Endodermal cell (in vitro differentiated cells): ENCODE data around the gene LHFPL3. TPM values are rescaled to one million over a fixed set of nuclear protein-coding genes. Genes with fewer than 3 reads are reported as not detected.

Experiments
- DNase-seq: peaks from one replicate; pipeline ENCODE4 v3.0.0-alpha.2; 2017
- H3K27ac ChIP-seq: 2 replicates; pipeline ENCODE4 v1.5.1; 2013; ENCODE audit warnings: mild to moderate bottlenecking, low read depth, low read length, moderate library complexity
- H3K27me3 ChIP-seq: 2 replicates; pipeline ENCODE4 v1.6.1; 2013; ENCODE audit warnings: mild to moderate bottlenecking, low read length, moderate library complexity; ENCODE audit not compliant: insufficient read depth, control insufficient read depth, poor library complexity, severe bottlenecking
- H3K36me3 ChIP-seq: 2 replicates; pipeline ENCODE4 v1.7.0; 2013; ENCODE audit warnings: mild to moderate bottlenecking, low read length, moderate library complexity; ENCODE audit not compliant: control insufficient read depth, insufficient read depth
- H3K4me1 ChIP-seq: one replicate; pipeline ENCODE4 v1.7.0; 2013; ENCODE audit warnings: low read length; ENCODE audit not compliant: control insufficient read depth, insufficient read depth
- H3K4me3 ChIP-seq: 2 replicates; pipeline ENCODE4 v1.5.1; 2013; ENCODE audit warnings: mild to moderate bottlenecking, low read length, moderate library complexity
- H3K9ac ChIP-seq: 2 replicates; pipeline ENCODE4 v1.6.1; 2013; ENCODE audit warnings: mild to moderate bottlenecking, low read length, moderate library complexity; ENCODE audit not compliant: poor library complexity, severe bottlenecking; ENCODE audit errors: extremely low read depth
- H3K9me3 ChIP-seq: 2 replicates; pipeline ENCODE4 v1.6.1; 2013; ENCODE audit warnings: mild to moderate bottlenecking, low read length, moderate library complexity; ENCODE audit not compliant: control insufficient read depth
- H3K27ac Mint-ChIP-seq: 2 replicates; pipeline ENCODE4 v1.8.0; 2020; ENCODE audit warnings: mixed read lengths
- H3K27me3 Mint-ChIP-seq: 2 replicates; pipeline ENCODE4 v1.8.0; 2021; ENCODE audit warnings: mild to moderate bottlenecking, mixed read lengths; ENCODE audit not compliant: insufficient read depth
- H3K36me3 Mint-ChIP-seq: 2 replicates; pipeline ENCODE4 v1.8.0; 2020; ENCODE audit warnings: low read depth, mixed read lengths
- H3K4me1 Mint-ChIP-seq: 2 replicates; pipeline ENCODE4 v1.8.0; 2020; ENCODE audit warnings: mixed read lengths
- H3K4me3 Mint-ChIP-seq: 2 replicates; pipeline ENCODE4 v1.8.0; 2020; ENCODE audit warnings: mild to moderate bottlenecking, moderate library complexity, mixed read lengths
- H3K9me3 Mint-ChIP-seq: 2 replicates; pipeline ENCODE4 v1.8.0; 2020; ENCODE audit warnings: mild to moderate bottlenecking, mixed read lengths
- WGBS, 2 experiments: methylation state at CpG; one replicate each; pipeline versions ENCODE4 v1.1.5 to v1.1.7; 2013; ENCODE audit warnings: missing lambda C conversion rate in 2 of 2, mixed read lengths in 1 of 2; ENCODE audit not compliant: insufficient coverage in 1 of 2, insufficient read length in 1 of 2; 5-methylcytosine and 5-hydroxymethylcytosine counted together
- total RNA-seq, 2 donors: library from RNA; stranded (reverse); fragmentation: NEBNext Ultra II Directional in 1 of 2; extraction: Animal tissue kit (Norgen Biotek cat#: 25700) in 1 of 2; gene quantifications; 2 replicates in 1 of 2; 3 replicates in 1 of 2; pipeline ENCODE4 v1.2.1, GENCODE V29; 2021
- TF ChIP-seq, protein P1 (sequence below): fragments of 200-600 bp; sonication (generic); conservative IDR thresholded peaks from 2 replicates; pipeline ENCODE4 v1.5.0; 2021; ENCODE audit warnings: antibody characterized with exemption, mild to moderate bottlenecking

LHFPL3 gene
- total RNA-seq, 2 donors from 2014 or later: not detected

- Histone ChIP-seq H3K27ac (no peak overlapping the region), H3K4me3 (no peak overlapping the region), H3K4me1 (no peaks in the 10 kb centered on the region), H3K36me3 (no peaks in the 10 kb centered on the region), H3K9me3 (no peaks in the 10 kb centered on the region), H3K9ac (no peak overlapping the region), H3K27me3 (peaks cover 6% of the 10 kb centered on the region)
- TF ChIP-seq, protein P1, sequence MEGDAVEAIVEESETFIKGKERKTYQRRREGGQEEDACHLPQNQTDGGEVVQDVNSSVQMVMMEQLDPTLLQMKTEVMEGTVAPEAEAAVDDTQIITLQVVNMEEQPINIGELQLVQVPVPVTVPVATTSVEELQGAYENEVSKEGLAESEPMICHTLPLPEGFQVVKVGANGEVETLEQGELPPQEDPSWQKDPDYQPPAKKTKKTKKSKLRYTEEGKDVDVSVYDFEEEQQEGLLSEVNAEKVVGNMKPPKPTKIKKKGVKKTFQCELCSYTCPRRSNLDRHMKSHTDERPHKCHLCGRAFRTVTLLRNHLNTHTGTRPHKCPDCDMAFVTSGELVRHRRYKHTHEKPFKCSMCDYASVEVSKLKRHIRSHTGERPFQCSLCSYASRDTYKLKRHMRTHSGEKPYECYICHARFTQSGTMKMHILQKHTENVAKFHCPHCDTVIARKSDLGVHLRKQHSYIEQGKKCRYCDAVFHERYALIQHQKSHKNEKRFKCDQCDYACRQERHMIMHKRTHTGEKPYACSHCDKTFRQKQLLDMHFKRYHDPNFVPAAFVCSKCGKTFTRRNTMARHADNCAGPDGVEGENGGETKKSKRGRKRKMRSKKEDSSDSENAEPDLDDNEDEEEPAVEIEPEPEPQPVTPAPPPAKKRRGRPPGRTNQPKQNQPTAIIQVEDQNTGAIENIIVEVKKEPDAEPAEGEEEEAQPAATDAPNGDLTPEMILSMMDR: no peak
- Mint-ChIP-seq H3K27ac (no peak overlapping the region), H3K36me3 (no peaks in the 10 kb centered on the region), H3K9me3 (peaks cover 3% of the 10 kb centered on the region), H3K4me1 (no peaks in the 10 kb centered on the region), H3K4me3 (no peak overlapping the region), H3K27me3 (no peaks in the 10 kb centered on the region)
- WGBS, 2 experiments: 84% methylated on average over 3 of the region's 3 CpGs; no CpG with 5 or more reads in 1 of the 2 experiments
- DNase-seq: no peak
Measured at GRCh38 chr7:104497379-104497967, 169.1 kb downstream of the LHFPL3 start.

DNA sequence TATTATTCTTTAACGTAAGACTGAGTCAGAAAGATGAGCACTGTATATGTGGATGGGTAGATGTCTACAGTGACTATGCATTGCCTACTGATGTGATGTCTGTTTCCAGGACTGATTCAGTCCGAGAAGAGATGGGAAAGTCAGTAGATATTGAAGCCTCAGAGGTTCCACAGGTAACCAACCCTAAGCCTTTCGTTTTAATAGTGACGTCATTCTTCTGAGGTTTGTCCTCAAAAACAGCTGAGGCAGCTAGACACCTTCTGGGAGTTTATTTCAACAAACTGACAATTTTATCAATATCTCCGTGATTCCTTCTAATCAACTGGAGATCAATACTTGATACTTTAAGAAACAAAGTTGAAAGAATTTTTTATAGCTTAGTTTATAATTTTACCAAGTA lies 171.6 kb downstream of the LHFPL3 start:
- Mint-ChIP-seq H3K27me3 (no peaks in the 10 kb centered on the region), H3K4me1 (no peaks in the 10 kb centered on the region), H3K4me3 (no peak overlapping the region), H3K9me3 (peaks cover 3% of the 10 kb centered on the region), H3K36me3 (no peaks in the 10 kb centered on the region), H3K27ac (no peak overlapping the region)
- H3K9me3 ChIP-seq: no peaks in the 10 kb centered on the region
- TF ChIP-seq, protein P1: no peak
- no peak overlapping the region for H3K27ac ChIP-seq
- WGBS, 2 experiments: 86 to 96% methylated on average over 4 to 5 of the region's 5 CpGs
- no peaks in the 10 kb centered on the region for H3K36me3 ChIP-seq
- H3K9ac ChIP-seq: no peak overlapping the region
- no peaks in the 10 kb centered on the region for H3K4me1 ChIP-seq
- H3K4me3 ChIP-seq: no peak overlapping the region
- DNase-seq: no peak
- H3K27me3 ChIP-seq: no peaks in the 10 kb centered on the region

- H3K9ac ChIP-seq: no peak overlapping the region
- no peaks in the 10 kb centered on the region for H3K36me3 ChIP-seq
- H3K9me3 ChIP-seq: no peaks in the 10 kb centered on the region
- no peak for DNase-seq
- Mint-ChIP-seq H3K27me3 (no peaks in the 10 kb centered on the region), H3K9me3 (peaks cover 3% of the 10 kb centered on the region), H3K36me3 (no peaks in the 10 kb centered on the region), H3K4me3 (no peak overlapping the region), H3K27ac (no peak overlapping the region), H3K4me1 (no peaks in the 10 kb centered on the region)
- TF ChIP-seq, protein P1: no peak
- H3K4me3 ChIP-seq: no peak overlapping the region
- no peaks in the 10 kb centered on the region for H3K27me3 ChIP-seq
- no peak overlapping the region for H3K27ac ChIP-seq
- H3K4me1 ChIP-seq: no peaks in the 10 kb centered on the region
Measured at GRCh38 chr7:104509874-104510273, 181.5 kb downstream of the LHFPL3 start.
